ENCODE measurements around the gene MYO5B.

GRCh38 chr18:49854681-49855080 is 340.3 kb downstream of the MYO5B start:
- TF ChIP-seq CTCF (IDR thresholded peaks at IDR 0.05) (no peak), POLR2A (IDR thresholded peaks at IDR 0.05) (no peak), POLR2AphosphoS5 (IDR thresholded peaks at IDR 0.05) (no peak), EP300 (IDR thresholded peaks at IDR 0.05) (no peak)
